GM23338 (cell line): ENCODE measurements around the gene CTNND2. TPM values are rescaled to one million over a fixed set of nuclear protein-coding genes. Genes with fewer than 3 reads are reported as not detected.

Experiments used
- ATAC-seq: fragments of 200-7000 bp; cut with Tn5 transposase; 3 replicates; pipeline ENCODE4 v1.9.1; 2020
- DNase-seq: peaks from one replicate; pipeline ENCODE4 v3.0.0-alpha.2; 2015; ENCODE audit warnings: low spot score
- H2AFZ ChIP-seq: fragments of 200-600 bp; sonication (generic); 2 replicates; pipeline ENCODE4 v1.8.0; 2016; ENCODE audit warnings: antibody characterized with exemption, mild to moderate bottlenecking, moderate library complexity
- H3F3A ChIP-seq: fragments of 200-600 bp; sonication (generic); replicated peaks from 2 replicates; pipeline ENCODE4 v1.8.0; 2017; ENCODE audit warnings: antibody characterized with exemption, mixed run types, low read depth
- H3K27ac ChIP-seq: fragments of 200-600 bp; sonication (generic); 2 replicates; pipeline ENCODE4 v1.6.1; 2016; ENCODE audit warnings: low read depth
- H3K27me3 ChIP-seq: fragments of 200-600 bp; sonication (generic); 2 replicates; pipeline ENCODE4 v1.8.0; 2016; ENCODE audit warnings: mild to moderate bottlenecking, mixed run types, moderate library complexity; ENCODE audit not compliant: insufficient read depth
- H3K36me3 ChIP-seq: fragments of 200-600 bp; sonication (generic); 2 replicates; pipeline ENCODE4 v1.8.0; 2016; ENCODE audit warnings: mild to moderate bottlenecking; ENCODE audit not compliant: insufficient read depth
- H3K4me1 ChIP-seq: fragments of 200-600 bp; sonication (generic); 2 replicates; pipeline ENCODE4 v1.8.0; 2016; ENCODE audit warnings: mild to moderate bottlenecking, moderate library complexity; ENCODE audit not compliant: insufficient read depth
- H3K4me2 ChIP-seq: fragments of 200-600 bp; sonication (generic); 2 replicates; pipeline ENCODE4 v1.7.1; 2017; ENCODE audit warnings: mixed run types
- H3K4me3 ChIP-seq: fragments of 200-600 bp; sonication (generic); 2 replicates; pipeline ENCODE4 v1.6.1; 2016; ENCODE audit warnings: mixed run types
- H3K79me2 ChIP-seq: fragments of 200-600 bp; sonication (generic); replicated peaks from 2 replicates; pipeline ENCODE4 v1.8.0; 2017; ENCODE audit warnings: mild to moderate bottlenecking; ENCODE audit not compliant: insufficient read depth
- H3K9me2 ChIP-seq: fragments of 200-600 bp; sonication (generic); 2 replicates; pipeline ENCODE4 v1.8.0; 2017; ENCODE audit not compliant: insufficient read depth
- H4K20me1 ChIP-seq: fragments of 200-600 bp; sonication (generic); replicated peaks from 2 replicates; pipeline ENCODE4 v1.8.0; 2017; ENCODE audit warnings: mild to moderate bottlenecking; ENCODE audit not compliant: insufficient read depth
- H3K27ac Mint-ChIP-seq: 2 replicates; pipeline ENCODE4 v1.8.0; 2020; ENCODE audit warnings: inconsistent platforms, mild to moderate bottlenecking, moderate library complexity, mixed read lengths
- H3K27me3 Mint-ChIP-seq: 3 replicates; pipeline ENCODE4 v1.8.0; 2022; ENCODE audit warnings: low read depth, mild to moderate bottlenecking, moderate library complexity, mixed read lengths, inconsistent platforms; ENCODE audit not compliant: insufficient read depth, poor library complexity
- H3K36me3 Mint-ChIP-seq: 3 replicates; pipeline ENCODE4 v1.8.0; 2021; ENCODE audit warnings: low read depth, mild to moderate bottlenecking, inconsistent platforms, moderate library complexity, mixed read lengths
- H3K4me1 Mint-ChIP-seq: 3 replicates; pipeline ENCODE4 v1.8.0; 2020; ENCODE audit warnings: mild to moderate bottlenecking, inconsistent platforms, mixed read lengths
- H3K4me3 Mint-ChIP-seq: 3 replicates; pipeline ENCODE4 v1.8.0; 2021; ENCODE audit warnings: moderate library complexity, mild to moderate bottlenecking, inconsistent platforms, mixed read lengths
- H3K9me3 Mint-ChIP-seq: 3 replicates; pipeline ENCODE4 v1.8.0; 2020; ENCODE audit warnings: moderate library complexity, mild to moderate bottlenecking, inconsistent platforms, mixed read lengths
- CREB1 ChIP-seq: fragments of 250-450 bp; sonication (Bioruptor Pico); IDR thresholded peaks from 2 replicates; pipeline ENCODE4 v1.5.0; 2020; ENCODE audit warnings: low read depth, mild to moderate bottlenecking, moderate library complexity
- EZH2 ChIP-seq: fragments of 200-600 bp; sonication (generic); IDR thresholded peaks from one replicate; pipeline ENCODE4 v1.8.0; 2017; ENCODE audit warnings: antibody characterized with exemption, mild to moderate bottlenecking, low read depth; ENCODE audit not compliant: unreplicated experiment
- EZH2phosphoT487 ChIP-seq: fragments of 200-600 bp; sonication (generic); IDR thresholded peaks from one replicate; pipeline ENCODE4 v1.8.1; 2018; ENCODE audit warnings: antibody characterized with exemption; ENCODE audit not compliant: unreplicated experiment
- JUNB ChIP-seq: IDR thresholded peaks from one replicate; pipeline ENCODE4 v1.6.1; 2016; ENCODE audit warnings: antibody characterized with exemption; ENCODE audit not compliant: unreplicated experiment
- NANOG ChIP-seq: IDR thresholded peaks from 2 replicates; pipeline ENCODE4 v1.6.1; 2016; ENCODE audit warnings: antibody characterized with exemption, borderline replicate concordance
- POLR2AphosphoS5 ChIP-seq: IDR thresholded peaks from 2 replicates; pipeline ENCODE4 v1.6.1; 2016; ENCODE audit warnings: antibody characterized with exemption, low read depth
- STAT1 ChIP-seq: IDR thresholded peaks from one replicate; pipeline ENCODE4 v1.6.1; 2016; ENCODE audit warnings: antibody characterized with exemption; ENCODE audit not compliant: unreplicated experiment
- ZNF114 ChIP-seq: fragments of 250-450 bp; sonication (Bioruptor Pico); IDR thresholded peaks from 2 replicates; pipeline ENCODE4 v1.5.0; 2020; ENCODE audit warnings: mild to moderate bottlenecking, moderate library complexity
- ZNF331 ChIP-seq: fragments of 250-450 bp; sonication (Bioruptor Pico); IDR thresholded peaks from 2 replicates; pipeline ENCODE4 v1.5.0; 2020; ENCODE audit warnings: low read depth, mild to moderate bottlenecking, moderate library complexity
- polyA plus RNA-seq: library from polyadenylated mRNA; unstranded; fragments of >200 nt; fragmentation: Nextera tagmentation; extraction: Ambion mirVana; gene quantifications from 2 replicates; pipeline ENCODE4 v1.2.1, GENCODE V29; 2016
- total RNA-seq: library from RNA; depleted of rRNA; stranded (reverse); fragments of >200 nt; shearing (Covaris generic); gene quantifications from 2 replicates; pipeline ENCODE4 v1.2.3, GENCODE V29; 2014
- TF ChIP-seq, protein P1 (sequence below): fragments of 250-450 bp; sonication (Bioruptor Pico); IDR thresholded peaks from 2 replicates; pipeline ENCODE4 v1.5.0; 2020; ENCODE audit warnings: mild to moderate bottlenecking, moderate library complexity
- TF ChIP-seq, protein P2 (sequence below): IDR thresholded peaks from 2 replicates; pipeline ENCODE4 v1.6.1; 2016; ENCODE audit warnings: antibody characterized with exemption
- TF ChIP-seq, protein P3 (sequence below): IDR thresholded peaks from one replicate; pipeline ENCODE4 v1.6.1; 2018; ENCODE audit warnings: antibody characterized with exemption; ENCODE audit not compliant: unreplicated experiment
- TF ChIP-seq, protein P4 (sequence below), 2 experiments: fragments of 200-600 bp in 1 of 2; sonication (generic) in 1 of 2; conservative IDR thresholded peaks; 2 replicates each; pipeline versions ENCODE4 v1.5.1 to v1.6.1; 2016 to 2017; ENCODE audit warnings: antibody characterized with exemption in 2 of 2, low read depth in 2 of 2, mild to moderate bottlenecking in 2 of 2, moderate library complexity in 1 of 2

Gene CTNND2
- total and polyA plus RNA-seq, 2 experiments from 2014 or later = 5.1 to 7.0 TPM

DNA sequence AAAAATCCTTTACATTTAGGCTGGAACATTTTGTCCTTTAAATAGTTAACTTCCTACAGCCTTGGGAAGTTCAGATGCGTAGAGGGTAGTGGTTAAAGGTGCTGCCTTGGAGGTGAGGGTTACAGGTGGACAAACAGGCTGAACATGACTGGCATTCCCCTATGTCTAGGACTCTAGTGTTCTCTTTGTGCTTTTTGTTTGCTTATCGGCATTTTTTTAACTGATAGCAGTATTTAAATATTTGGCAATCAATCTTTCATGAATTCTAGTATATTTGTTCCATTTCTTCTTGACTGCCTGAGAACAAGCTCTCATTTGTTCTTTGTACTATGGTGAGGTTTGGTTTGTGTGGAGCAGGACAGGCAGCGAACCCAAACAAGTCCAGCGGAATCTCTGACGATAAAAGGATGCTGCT lies 307.6 kb downstream of the CTNND2 start:
- TF ChIP-seq, protein P1, sequence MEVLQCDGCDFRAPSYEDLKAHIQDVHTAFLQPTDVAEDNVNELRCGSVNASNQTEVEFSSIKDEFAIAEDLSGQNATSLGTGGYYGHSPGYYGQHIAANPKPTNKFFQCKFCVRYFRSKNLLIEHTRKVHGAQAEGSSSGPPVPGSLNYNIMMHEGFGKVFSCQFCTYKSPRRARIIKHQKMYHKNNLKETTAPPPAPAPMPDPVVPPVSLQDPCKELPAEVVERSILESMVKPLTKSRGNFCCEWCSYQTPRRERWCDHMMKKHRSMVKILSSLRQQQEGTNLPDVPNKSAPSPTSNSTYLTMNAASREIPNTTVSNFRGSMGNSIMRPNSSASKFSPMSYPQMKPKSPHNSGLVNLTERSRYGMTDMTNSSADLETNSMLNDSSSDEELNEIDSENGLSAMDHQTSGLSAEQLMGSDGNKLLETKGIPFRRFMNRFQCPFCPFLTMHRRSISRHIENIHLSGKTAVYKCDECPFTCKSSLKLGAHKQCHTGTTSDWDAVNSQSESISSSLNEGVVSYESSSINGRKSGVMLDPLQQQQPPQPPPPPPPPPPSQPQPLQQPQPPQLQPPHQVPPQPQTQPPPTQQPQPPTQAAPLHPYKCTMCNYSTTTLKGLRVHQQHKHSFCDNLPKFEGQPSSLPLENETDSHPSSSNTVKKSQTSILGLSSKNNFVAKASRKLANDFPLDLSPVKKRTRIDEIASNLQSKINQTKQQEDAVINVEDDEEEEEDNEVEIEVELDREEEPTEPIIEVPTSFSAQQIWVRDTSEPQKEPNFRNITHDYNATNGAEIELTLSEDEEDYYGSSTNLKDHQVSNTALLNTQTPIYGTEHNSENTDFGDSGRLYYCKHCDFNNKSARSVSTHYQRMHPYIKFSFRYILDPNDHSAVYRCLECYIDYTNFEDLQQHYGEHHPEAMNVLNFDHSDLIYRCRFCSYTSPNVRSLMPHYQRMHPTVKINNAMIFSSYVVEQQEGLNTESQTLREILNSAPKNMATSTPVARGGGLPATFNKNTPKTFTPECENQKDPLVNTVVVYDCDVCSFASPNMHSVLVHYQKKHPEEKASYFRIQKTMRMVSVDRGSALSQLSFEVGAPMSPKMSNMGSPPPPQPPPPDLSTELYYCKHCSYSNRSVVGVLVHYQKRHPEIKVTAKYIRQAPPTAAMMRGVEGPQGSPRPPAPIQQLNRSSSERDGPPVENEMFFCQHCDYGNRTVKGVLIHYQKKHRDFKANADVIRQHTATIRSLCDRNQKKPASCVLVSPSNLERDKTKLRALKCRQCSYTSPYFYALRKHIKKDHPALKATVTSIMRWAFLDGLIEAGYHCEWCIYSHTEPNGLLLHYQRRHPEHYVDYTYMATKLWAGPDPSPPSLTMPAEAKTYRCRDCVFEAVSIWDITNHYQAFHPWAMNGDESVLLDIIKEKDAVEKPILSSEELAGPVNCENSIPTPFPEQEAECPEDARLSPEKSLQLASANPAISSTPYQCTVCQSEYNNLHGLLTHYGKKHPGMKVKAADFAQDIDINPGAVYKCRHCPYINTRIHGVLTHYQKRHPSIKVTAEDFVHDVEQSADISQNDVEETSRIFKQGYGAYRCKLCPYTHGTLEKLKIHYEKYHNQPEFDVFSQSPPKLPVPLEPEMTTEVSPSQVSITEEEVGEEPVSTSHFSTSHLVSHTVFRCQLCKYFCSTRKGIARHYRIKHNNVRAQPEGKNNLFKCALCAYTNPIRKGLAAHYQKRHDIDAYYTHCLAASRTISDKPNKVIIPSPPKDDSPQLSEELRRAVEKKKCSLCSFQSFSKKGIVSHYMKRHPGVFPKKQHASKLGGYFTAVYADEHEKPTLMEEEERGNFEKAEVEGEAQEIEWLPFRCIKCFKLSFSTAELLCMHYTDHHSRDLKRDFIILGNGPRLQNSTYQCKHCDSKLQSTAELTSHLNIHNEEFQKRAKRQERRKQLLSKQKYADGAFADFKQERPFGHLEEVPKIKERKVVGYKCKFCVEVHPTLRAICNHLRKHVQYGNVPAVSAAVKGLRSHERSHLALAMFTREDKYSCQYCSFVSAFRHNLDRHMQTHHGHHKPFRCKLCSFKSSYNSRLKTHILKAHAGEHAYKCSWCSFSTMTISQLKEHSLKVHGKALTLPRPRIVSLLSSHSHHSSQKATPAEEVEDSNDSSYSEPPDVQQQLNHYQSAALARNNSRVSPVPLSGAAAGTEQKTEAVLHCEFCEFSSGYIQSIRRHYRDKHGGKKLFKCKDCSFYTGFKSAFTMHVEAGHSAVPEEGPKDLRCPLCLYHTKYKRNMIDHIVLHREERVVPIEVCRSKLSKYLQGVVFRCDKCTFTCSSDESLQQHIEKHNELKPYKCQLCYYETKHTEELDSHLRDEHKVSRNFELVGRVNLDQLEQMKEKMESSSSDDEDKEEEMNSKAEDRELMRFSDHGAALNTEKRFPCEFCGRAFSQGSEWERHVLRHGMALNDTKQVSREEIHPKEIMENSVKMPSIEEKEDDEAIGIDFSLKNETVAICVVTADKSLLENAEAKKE = no peak
- TF ChIP-seq JUNB (no peak), POLR2AphosphoS5 (no peak), NANOG (no peak), EZH2phosphoT487 (no peak), CREB1 (no peak), EZH2 (no peak), ZNF331 (no peak), STAT1 (no peak), ZNF114 (CRISPR knock-in tag) (no peak)
- TF ChIP-seq, protein P2, sequence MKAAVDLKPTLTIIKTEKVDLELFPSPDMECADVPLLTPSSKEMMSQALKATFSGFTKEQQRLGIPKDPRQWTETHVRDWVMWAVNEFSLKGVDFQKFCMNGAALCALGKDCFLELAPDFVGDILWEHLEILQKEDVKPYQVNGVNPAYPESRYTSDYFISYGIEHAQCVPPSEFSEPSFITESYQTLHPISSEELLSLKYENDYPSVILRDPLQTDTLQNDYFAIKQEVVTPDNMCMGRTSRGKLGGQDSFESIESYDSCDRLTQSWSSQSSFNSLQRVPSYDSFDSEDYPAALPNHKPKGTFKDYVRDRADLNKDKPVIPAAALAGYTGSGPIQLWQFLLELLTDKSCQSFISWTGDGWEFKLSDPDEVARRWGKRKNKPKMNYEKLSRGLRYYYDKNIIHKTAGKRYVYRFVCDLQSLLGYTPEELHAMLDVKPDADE = no peak
- TF ChIP-seq, protein P3, sequence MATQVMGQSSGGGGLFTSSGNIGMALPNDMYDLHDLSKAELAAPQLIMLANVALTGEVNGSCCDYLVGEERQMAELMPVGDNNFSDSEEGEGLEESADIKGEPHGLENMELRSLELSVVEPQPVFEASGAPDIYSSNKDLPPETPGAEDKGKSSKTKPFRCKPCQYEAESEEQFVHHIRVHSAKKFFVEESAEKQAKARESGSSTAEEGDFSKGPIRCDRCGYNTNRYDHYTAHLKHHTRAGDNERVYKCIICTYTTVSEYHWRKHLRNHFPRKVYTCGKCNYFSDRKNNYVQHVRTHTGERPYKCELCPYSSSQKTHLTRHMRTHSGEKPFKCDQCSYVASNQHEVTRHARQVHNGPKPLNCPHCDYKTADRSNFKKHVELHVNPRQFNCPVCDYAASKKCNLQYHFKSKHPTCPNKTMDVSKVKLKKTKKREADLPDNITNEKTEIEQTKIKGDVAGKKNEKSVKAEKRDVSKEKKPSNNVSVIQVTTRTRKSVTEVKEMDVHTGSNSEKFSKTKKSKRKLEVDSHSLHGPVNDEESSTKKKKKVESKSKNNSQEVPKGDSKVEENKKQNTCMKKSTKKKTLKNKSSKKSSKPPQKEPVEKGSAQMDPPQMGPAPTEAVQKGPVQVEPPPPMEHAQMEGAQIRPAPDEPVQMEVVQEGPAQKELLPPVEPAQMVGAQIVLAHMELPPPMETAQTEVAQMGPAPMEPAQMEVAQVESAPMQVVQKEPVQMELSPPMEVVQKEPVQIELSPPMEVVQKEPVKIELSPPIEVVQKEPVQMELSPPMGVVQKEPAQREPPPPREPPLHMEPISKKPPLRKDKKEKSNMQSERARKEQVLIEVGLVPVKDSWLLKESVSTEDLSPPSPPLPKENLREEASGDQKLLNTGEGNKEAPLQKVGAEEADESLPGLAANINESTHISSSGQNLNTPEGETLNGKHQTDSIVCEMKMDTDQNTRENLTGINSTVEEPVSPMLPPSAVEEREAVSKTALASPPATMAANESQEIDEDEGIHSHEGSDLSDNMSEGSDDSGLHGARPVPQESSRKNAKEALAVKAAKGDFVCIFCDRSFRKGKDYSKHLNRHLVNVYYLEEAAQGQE = no peak
- TF ChIP-seq, protein P4, sequence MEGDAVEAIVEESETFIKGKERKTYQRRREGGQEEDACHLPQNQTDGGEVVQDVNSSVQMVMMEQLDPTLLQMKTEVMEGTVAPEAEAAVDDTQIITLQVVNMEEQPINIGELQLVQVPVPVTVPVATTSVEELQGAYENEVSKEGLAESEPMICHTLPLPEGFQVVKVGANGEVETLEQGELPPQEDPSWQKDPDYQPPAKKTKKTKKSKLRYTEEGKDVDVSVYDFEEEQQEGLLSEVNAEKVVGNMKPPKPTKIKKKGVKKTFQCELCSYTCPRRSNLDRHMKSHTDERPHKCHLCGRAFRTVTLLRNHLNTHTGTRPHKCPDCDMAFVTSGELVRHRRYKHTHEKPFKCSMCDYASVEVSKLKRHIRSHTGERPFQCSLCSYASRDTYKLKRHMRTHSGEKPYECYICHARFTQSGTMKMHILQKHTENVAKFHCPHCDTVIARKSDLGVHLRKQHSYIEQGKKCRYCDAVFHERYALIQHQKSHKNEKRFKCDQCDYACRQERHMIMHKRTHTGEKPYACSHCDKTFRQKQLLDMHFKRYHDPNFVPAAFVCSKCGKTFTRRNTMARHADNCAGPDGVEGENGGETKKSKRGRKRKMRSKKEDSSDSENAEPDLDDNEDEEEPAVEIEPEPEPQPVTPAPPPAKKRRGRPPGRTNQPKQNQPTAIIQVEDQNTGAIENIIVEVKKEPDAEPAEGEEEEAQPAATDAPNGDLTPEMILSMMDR (conservative IDR thresholded peaks at IDR 0.05; ENCODE audit: low read depth in 2 of 2) = no peak

More for the DNA sequence above, 307.6 kb downstream of the CTNND2 start:
- DNase-seq (no peak), ATAC-seq (peak; percentile 52)
- Histone ChIP-seq H3K27me3 (no peaks in the 10 kb centered on the region), H3K79me2 (no peaks in the 10 kb centered on the region), H3K4me2 (no peak overlapping the region), H3K36me3 (no peaks in the 10 kb centered on the region), H3K27ac (no peak overlapping the region), H3K4me3 (no peak overlapping the region), H4K20me1 (no peaks in the 10 kb centered on the region), H3K9me2 (no peaks in the 10 kb centered on the region), H2AFZ (no peak overlapping the region), H3K4me1 (peaks cover 29% of the 10 kb centered on the region), H3F3A (no peaks in the 10 kb centered on the region)
- no peak overlapping the region for H3K4me3 Mint-ChIP-seq
- H3K36me3 Mint-ChIP-seq = no peaks in the 10 kb centered on the region; the same call in 2 of the 3 replicates
- peaks cover 4% of the 10 kb centered on the region; the same call in 1 of the 3 replicates for H3K9me3 Mint-ChIP-seq
- peaks cover 35% of the 10 kb centered on the region for H3K4me1 Mint-ChIP-seq
- peak overlapping the region; percentile 82 for H3K27ac Mint-ChIP-seq
- no peaks in the 10 kb centered on the region for H3K27me3 Mint-ChIP-seq
